H7 (cell line): Measurements from ENCODE around the gene PPP1R11. TPM values are rescaled to one million over a fixed set of nuclear protein-coding genes. Genes with fewer than 3 reads are reported as not detected.

Experiments
- DNase-seq: peaks from one replicate; pipeline ENCODE4 v3.0.0; 2012
- H3K27me3 ChIP-seq: 2 replicates; pipeline ENCODE4 v1.6.0; 2011; ENCODE audit warnings: mild to moderate bottlenecking, low read length; ENCODE audit not compliant: control insufficient read depth, insufficient read depth
- H3K36me3 ChIP-seq: replicated peaks from 2 replicates; pipeline ENCODE4 v1.5.1; 2011; ENCODE audit warnings: low read length; ENCODE audit not compliant: control insufficient read depth, insufficient read depth
- H3K4me3 ChIP-seq: 2 replicates; pipeline ENCODE4 v1.5.1; 2011; ENCODE audit warnings: low read depth, mild to moderate bottlenecking, control low read depth, low read length, moderate library complexity; ENCODE audit not compliant: insufficient read depth
- total RNA-seq: library from RNA; depleted of rRNA; stranded (reverse); fragments of >200 nt; shearing (Covaris generic); gene quantifications from 2 replicates; pipeline ENCODE4 v1.2.3, GENCODE V29; 2014

The PPP1R11 gene
- total RNA-seq, 1 experiment from 2014 or later: 27.2 TPM

GRCh38 chr6:30097902-30098768 is 31.1 kb downstream of the PPP1R11 start:
- Histone ChIP-seq H3K4me3 (no peak overlapping the region), H3K36me3 (no peaks in the 10 kb centered on the region), H3K27me3 (peaks cover 61% of the 10 kb centered on the region)
- no peak for DNase-seq

DNA sequence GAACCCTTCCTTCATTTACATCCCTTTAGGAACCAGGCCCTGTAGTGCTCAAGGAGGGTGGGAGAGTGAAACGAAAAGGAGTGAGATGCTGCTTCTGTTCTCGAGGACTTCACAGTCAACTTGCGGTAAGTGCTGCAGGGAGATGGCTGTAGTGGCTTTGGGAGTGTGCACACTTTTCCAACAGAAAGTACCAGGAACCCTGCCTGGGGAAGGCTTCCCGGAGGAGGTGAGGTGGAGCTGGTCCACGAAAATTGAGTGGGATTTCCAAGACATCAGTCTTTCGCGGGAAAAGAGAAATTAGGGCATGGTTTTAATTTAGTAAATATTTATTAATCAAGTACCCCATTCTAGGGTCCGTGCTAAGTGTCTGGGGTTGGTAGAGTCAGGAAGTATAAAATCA is 33.2 kb downstream of the PPP1R11 start:
- peak; percentile 32 for DNase-seq
- peaks cover 80% of the 10 kb centered on the region for H3K27me3 ChIP-seq
- H3K4me3 ChIP-seq: peak overlapping the region; percentile 30; the same call in 1 of the 2 replicates

DNA sequence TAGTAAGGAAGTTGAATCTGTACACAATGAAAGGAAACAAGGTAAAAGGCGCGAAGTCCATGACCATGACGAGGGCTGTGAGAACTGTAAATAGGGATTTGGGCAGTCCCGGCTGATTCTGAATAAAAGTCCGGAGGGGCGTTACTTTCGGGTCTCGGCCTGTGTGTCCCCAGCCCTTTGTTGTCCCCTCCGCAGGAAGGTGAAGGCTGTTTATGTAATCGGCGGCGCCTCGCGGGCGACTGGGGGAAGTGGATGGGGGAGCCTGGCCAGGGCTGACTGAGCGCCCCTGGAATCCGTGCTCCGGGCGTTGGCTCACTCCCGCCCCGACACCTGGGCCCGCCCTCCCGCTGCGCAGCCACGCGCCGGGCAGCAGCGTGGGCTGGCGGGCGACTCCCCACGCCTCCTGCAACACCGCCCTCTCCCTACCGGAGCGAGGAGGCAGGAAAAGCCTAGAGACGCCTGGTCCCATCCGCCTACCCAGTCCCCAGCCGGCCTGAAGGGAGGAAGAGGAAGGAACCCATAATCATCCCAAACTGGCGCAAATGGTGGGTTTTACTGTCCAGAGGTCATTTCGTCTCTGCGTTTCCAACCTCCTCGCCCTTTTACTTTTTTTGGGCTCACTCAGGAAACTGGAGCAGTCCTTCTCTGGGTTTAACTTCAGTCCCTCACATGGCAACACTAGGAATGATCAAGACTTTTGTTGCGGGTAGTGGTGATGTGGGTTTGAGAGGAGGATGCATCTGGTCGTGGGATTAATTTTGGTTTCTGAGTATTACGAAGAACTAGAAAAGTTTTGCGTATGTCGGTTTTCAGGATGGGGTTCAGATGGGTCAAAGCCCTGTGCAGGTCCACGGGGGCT is 33.8 kb downstream of the PPP1R11 start:
- H3K36me3 ChIP-seq: no peaks in the 10 kb centered on the region
- H3K27me3 ChIP-seq: peaks cover 84% of the 10 kb centered on the region
- H3K4me3 ChIP-seq: peak overlapping the region; percentile 30
- peak; percentile 72 for DNase-seq

More for the DNA sequence above, 33.2 kb downstream of the PPP1R11 start:
- H3K36me3 ChIP-seq: no peaks in the 10 kb centered on the region

- H3K36me3 ChIP-seq: no peaks in the 10 kb centered on the region
- peak; percentile 96 for DNase-seq
- peak overlapping the region; percentile 43 for H3K4me3 ChIP-seq
- peaks cover 89% of the 10 kb centered on the region for H3K27me3 ChIP-seq
These were observed 34.7 kb downstream of the PPP1R11 start for GRCh38 chr6:30101444-30102413.

GRCh38 chr6:30102414-30102969 is 35.5 kb downstream of the PPP1R11 start:
- Histone ChIP-seq H3K36me3 (no peaks in the 10 kb centered on the region), H3K4me3 (peak overlapping the region; percentile 43)
- no peak for DNase-seq

GRCh38 chr6:30102970-30103871 is 36.2 kb downstream of the PPP1R11 start:
- peak overlapping the region; percentile 46 for H3K4me3 ChIP-seq
- H3K36me3 ChIP-seq: no peaks in the 10 kb centered on the region
- H3K27me3 ChIP-seq: peaks cover 74% of the 10 kb centered on the region
- peak; percentile 87 for DNase-seq

More at GRCh38 chr6:30102414-30102969, 35.5 kb downstream of the PPP1R11 start:
- H3K27me3 ChIP-seq: peaks cover 81% of the 10 kb centered on the region

DNA sequence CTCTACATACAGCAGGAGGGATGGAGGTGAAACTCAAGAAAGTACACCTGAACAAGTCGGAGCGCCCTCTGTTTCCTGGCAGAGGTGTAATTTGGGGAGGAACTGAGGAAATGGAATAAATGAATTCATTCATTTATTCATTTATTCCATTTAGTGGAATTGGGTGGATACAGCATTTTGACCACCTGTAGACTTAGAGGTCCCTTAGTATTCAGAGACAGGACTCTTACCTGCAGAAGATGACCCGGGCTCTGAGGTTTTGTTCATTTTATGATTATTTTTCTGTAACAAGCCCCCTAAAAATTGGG is 36.8 kb downstream of the PPP1R11 start:
- DNase-seq: no peak
- H3K36me3 ChIP-seq: no peaks in the 10 kb centered on the region
- peaks cover 72% of the 10 kb centered on the region for H3K27me3 ChIP-seq
- peak overlapping the region; percentile 46; the same call in 1 of the 2 replicates for H3K4me3 ChIP-seq

- no peak for DNase-seq
- H3K4me3 ChIP-seq: no peak overlapping the region
- peaks cover 65% of the 10 kb centered on the region for H3K27me3 ChIP-seq
- no peaks in the 10 kb centered on the region for H3K36me3 ChIP-seq
These were observed 37.7 kb downstream of the PPP1R11 start for GRCh38 chr6:30104661-30105060.

DNA sequence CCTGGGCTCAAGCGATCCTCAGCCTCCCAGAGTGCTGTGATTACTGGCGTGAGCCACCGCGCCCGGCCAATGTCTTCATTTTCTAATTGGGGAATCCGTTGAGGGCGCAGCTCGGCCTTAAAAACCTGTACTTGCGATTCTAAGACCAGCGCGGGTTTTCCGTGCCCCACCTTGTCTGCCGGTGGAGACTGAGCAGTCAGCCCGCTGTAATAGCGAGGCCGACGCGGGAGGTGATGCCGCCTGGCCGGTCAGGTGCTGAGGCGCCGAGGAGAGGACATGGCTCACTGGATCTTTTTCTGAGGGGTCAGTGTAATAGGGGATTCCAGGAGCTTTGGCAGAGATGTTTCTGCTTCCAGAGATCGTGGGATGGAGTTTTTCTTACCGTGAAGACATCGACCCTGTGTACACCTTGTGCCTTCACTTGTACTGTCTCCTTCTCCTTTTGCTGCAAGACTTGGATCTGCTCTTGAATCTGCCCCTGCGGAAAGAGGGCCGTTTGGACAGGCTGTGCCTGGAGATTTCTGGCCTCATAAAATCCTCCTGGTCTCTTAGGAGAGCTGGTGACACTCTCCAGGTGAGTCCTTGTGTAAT is 44.4 kb downstream of the PPP1R11 start:
- no peak overlapping the region for H3K4me3 ChIP-seq
- no peak for DNase-seq
- H3K36me3 ChIP-seq: no peaks in the 10 kb centered on the region
- peaks cover 26% of the 10 kb centered on the region for H3K27me3 ChIP-seq

- Histone ChIP-seq H3K36me3 (no peaks in the 10 kb centered on the region), H3K27me3 (peaks cover 26% of the 10 kb centered on the region), H3K4me3 (no peak overlapping the region)
- no peak for DNase-seq
These were observed 45.5 kb downstream of the PPP1R11 start for GRCh38 chr6:30112402-30112994.

DNA sequence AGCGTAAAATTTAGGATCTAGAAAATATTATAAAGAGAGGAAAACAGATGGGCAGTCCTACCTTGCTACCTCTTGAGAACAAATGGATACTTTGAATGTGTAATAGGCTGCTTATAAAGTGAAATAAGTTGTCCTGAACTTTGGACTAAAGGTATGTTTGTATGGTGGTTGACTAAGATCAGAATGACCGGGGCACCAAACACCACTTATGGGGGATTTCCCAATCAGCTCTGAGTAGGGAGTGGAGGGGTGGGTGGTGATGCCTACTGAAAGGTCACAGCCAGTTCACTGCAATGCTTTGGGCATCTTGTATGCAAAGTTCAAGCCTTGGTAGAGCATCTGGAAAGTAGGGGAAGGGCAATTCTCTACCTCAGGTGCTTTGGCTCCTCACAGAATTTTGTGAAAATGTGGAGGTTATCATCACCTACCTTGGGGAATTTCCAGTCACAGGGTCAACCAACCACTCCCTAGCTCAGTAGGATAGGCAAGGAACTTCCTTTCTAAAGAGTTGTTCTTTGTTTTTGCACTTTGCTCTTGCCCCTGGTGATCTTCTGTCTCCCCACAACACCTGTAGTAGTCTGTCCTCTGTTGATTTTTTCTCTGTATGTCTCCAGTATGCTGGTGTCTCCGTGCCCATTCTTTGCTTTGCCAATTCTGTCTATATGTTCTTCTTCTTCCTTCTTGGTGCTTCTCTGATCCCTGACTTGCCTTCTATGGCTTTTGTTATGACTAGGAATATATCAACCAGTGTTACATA is 46.2 kb downstream of the PPP1R11 start, which contains the start of gene TRIM31:
TRIM31 (minus strand) TSS at position 88 of the 757 bp plus-strand sequence. CDS start 285 bp downstream, outside the sequence.
- peaks cover 26% of the 10 kb centered on the region for H3K27me3 ChIP-seq
- H3K36me3 ChIP-seq: no peaks in the 10 kb centered on the region

DNA sequence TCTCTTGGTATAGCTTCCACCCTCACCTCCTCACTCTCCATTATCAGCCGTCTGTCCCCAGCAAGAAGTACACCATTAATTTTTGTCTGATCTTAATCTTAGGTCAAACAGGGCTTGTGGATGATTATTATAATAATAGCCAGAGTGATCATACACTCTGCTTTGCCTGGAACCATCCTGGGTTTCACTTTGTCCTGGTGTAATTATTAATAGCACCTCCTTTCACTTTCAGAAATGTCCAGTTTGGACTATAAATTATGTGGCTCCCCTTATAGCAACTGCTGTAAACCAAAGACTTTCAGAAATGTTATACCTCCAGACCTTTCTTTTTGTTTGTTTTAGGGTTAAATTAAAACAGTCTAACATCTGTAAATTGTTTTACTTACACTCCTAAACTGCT is 46.8 kb downstream of the PPP1R11 start:
- DNase-seq: no peak
- Histone ChIP-seq H3K27me3 (peaks cover 22% of the 10 kb centered on the region), H3K4me3 (no peak overlapping the region), H3K36me3 (no peaks in the 10 kb centered on the region)

More for the DNA sequence above, 46.2 kb downstream of the PPP1R11 start, which contains the start of gene TRIM31:
- DNase-seq: no peak
- H3K4me3 ChIP-seq: no peak within 1 kb of the TSS
